Peyer's patch (tissue), 4 donors: Measurements from ENCODE around the gene TFAP2A.

Experiments
- POLR2A ChIP-seq, 2 donors: fragments of 450-650 bp; IDR thresholded peaks; one replicate each; pipeline ENCODE4 v1.5.1; 2017; ENCODE audit warnings: antibody characterized with exemption in 2 of 2, mild to moderate bottlenecking in 2 of 2, moderate library complexity in 2 of 2
- TF ChIP-seq, protein P1 (sequence below), 6 experiments: fragments of 450-650 bp in 4 of 6; fragments of 200-600 bp in 2 of 6; sonication (generic) in 1 of 6; IDR thresholded peaks; one replicate each; pipeline ENCODE4 v1.5.1; 2017 to 2019; ENCODE audit warnings: antibody characterized with exemption in 6 of 6, mild to moderate bottlenecking in 3 of 6, moderate library complexity in 1 of 6

DNA sequence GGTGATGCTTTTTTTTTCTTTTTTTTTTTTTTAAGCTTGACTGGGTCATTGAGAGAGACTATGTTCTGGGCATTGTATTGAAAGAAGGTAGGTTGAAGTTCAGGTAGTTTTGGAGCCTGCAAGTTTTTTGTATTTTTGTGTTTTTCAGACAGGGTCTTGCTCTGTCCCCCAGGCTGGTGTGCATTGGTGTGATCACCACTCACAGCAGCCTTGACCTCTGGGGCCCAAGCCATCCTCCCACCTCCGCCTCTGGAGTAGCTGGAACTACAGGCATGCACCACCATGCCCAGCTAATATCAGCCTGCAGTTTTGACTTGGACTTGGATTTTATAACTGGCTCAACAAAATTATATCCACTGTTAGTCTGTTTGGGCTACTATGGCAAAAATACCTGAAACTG, 31.7 kb upstream of the TFAP2A start:
- TF ChIP-seq, protein P1, sequence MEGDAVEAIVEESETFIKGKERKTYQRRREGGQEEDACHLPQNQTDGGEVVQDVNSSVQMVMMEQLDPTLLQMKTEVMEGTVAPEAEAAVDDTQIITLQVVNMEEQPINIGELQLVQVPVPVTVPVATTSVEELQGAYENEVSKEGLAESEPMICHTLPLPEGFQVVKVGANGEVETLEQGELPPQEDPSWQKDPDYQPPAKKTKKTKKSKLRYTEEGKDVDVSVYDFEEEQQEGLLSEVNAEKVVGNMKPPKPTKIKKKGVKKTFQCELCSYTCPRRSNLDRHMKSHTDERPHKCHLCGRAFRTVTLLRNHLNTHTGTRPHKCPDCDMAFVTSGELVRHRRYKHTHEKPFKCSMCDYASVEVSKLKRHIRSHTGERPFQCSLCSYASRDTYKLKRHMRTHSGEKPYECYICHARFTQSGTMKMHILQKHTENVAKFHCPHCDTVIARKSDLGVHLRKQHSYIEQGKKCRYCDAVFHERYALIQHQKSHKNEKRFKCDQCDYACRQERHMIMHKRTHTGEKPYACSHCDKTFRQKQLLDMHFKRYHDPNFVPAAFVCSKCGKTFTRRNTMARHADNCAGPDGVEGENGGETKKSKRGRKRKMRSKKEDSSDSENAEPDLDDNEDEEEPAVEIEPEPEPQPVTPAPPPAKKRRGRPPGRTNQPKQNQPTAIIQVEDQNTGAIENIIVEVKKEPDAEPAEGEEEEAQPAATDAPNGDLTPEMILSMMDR (IDR thresholded peaks at IDR 0.05) = no peak
- TF ChIP-seq POLR2A (IDR thresholded peaks at IDR 0.05) = no peak
